H1 (cell line): ENCODE results near the gene PRSS48. TPM values are rescaled to one million over a fixed set of nuclear protein-coding genes. Genes with fewer than 3 reads are reported as not detected.

Source experiments
- CTCF ChIA-PET: fragments of 300-600 bp; sonication (Branson Sonifier 250); formaldehyde crosslinking; loops from one replicate; lab custom pipeline; 2021; ENCODE audit not compliant: partially characterized antibody; lab: Charles Lee
- POLR2A ChIA-PET: fragments of 300-600 bp; sonication (Branson Sonifier 250); formaldehyde crosslinking; loops from one replicate; lab custom pipeline; 2021; ENCODE audit warnings: inconsistent platforms; ENCODE audit not compliant: partially characterized antibody; lab: Charles Lee
- DNase-seq, 2 experiments: peaks; one replicate each; pipeline versions ENCODE4 v3.0.0 to v3.0.0-alpha.2; 2010 to 2022; ENCODE audit warnings: low spot score in 2 of 2, low read depth in 1 of 2, mixed read lengths in 1 of 2
- FAIRE-seq: peaks from 2 replicates; lab custom pipeline; 2011; peaks lifted over from hg19 to GRCh38; lab: Jason Lieb, UNC
- H2AFZ ChIP-seq: 2 replicates; pipeline ENCODE4 v1.8.1; 2012; ENCODE audit warnings: low read length, inconsistent platforms
- H2AK5ac ChIP-seq: 2 replicates; pipeline ENCODE4 v1.6.1; 2013; ENCODE audit warnings: low read depth, low read length
- H2BK120ac ChIP-seq: replicated peaks from 2 replicates; pipeline ENCODE3; 2013; ENCODE audit warnings: low read depth, low read length, inconsistent platforms
- H2BK12ac ChIP-seq: 2 replicates; pipeline ENCODE4 v1.6.1; 2013; ENCODE audit warnings: low read depth, low read length
- H2BK15ac ChIP-seq: 2 replicates; pipeline ENCODE4 v1.6.1; 2013; ENCODE audit warnings: low read length
- H2BK20ac ChIP-seq: 2 replicates; pipeline ENCODE4 v1.6.1; 2013; ENCODE audit warnings: low read length
- H2BK5ac ChIP-seq: 2 replicates; pipeline ENCODE4 v1.6.1; 2013; ENCODE audit warnings: low read depth, low read length
- H3K14ac ChIP-seq: 2 replicates; pipeline ENCODE4 v1.6.1; 2013; ENCODE audit warnings: inconsistent platforms; ENCODE audit not compliant: insufficient read length
- H3K18ac ChIP-seq: 2 replicates; pipeline ENCODE4 v1.6.1; 2013; ENCODE audit warnings: low read length; ENCODE audit errors: extremely low read depth
- H3K23ac ChIP-seq: 2 replicates; pipeline ENCODE4 v1.6.1; 2013; ENCODE audit warnings: inconsistent platforms; ENCODE audit not compliant: insufficient read length
- H3K23me2 ChIP-seq: 2 replicates; pipeline ENCODE4 v1.6.1; 2013; ENCODE audit warnings: low read depth, low read length
- H3K27ac ChIP-seq: 2 replicates; pipeline ENCODE4 v1.6.1; 2011; ENCODE audit warnings: low read depth, low read length, inconsistent platforms
- H3K27me3 ChIP-seq, 4 experiments: replicated peaks in 1 of 4; 1 replicate in 1 of 4; 2 replicates in 3 of 4; pipeline versions ENCODE4 v1.6.1 to v1.8.1; 2011 to 2013; ENCODE audit warnings: low read length in 3 of 4, mild to moderate bottlenecking in 3 of 4, inconsistent platforms in 2 of 4, mixed read lengths in 2 of 4, moderate library complexity in 1 of 4; ENCODE audit not compliant: control insufficient read depth in 3 of 4, insufficient read depth in 3 of 4; ENCODE audit errors: extremely low read depth in 1 of 4
- H3K36me3 ChIP-seq, 4 experiments: 2 replicates each; pipeline versions ENCODE4 v1.6.1 to v1.8.1; 2011 to 2013; ENCODE audit warnings: mild to moderate bottlenecking in 4 of 4, low read length in 3 of 4, moderate library complexity in 2 of 4, control low read depth in 1 of 4, inconsistent platforms in 1 of 4; ENCODE audit not compliant: insufficient read depth in 4 of 4, control insufficient read depth in 2 of 4
- H3K4ac ChIP-seq: replicated peaks from 2 replicates; pipeline ENCODE3; 2013; ENCODE audit warnings: low read length, low read depth, mixed read lengths, inconsistent platforms; ENCODE audit not compliant: insufficient read length
- H3K4me1 ChIP-seq, 4 experiments: replicated peaks in 1 of 4; 1 replicate in 1 of 4; 2 replicates in 3 of 4; pipeline versions ENCODE4 v1.6.1 to v1.8.1; 2011 to 2013; ENCODE audit warnings: low read length in 3 of 4, inconsistent platforms in 2 of 4, mixed read lengths in 1 of 4; ENCODE audit not compliant: insufficient read depth in 4 of 4, control insufficient read depth in 3 of 4
- H3K4me2 ChIP-seq, 2 experiments: 2 replicates each; pipeline versions ENCODE4 v1.6.1 to v1.8.1; 2011 to 2013; ENCODE audit warnings: low read depth in 2 of 2, low read length in 2 of 2, control low read depth in 1 of 2, inconsistent platforms in 1 of 2, mild to moderate bottlenecking in 1 of 2; ENCODE audit not compliant: insufficient read depth in 1 of 2
- H3K4me3 ChIP-seq, 4 experiments: fragments of 200-600, 300-600 bp in 1 of 4; sonication (generic), shearing (Covaris generic), sonication (Bioruptor Twin) in 1 of 4; 2 replicates each; pipeline versions ENCODE4 v1.5.1 to v1.8.1; 2011 to 2016; ENCODE audit warnings: low read length in 4 of 4, low read depth in 3 of 4, control low read depth in 2 of 4, inconsistent platforms in 2 of 4, mild to moderate bottlenecking in 2 of 4, mixed read lengths in 1 of 4, moderate library complexity in 1 of 4; ENCODE audit not compliant: insufficient read depth in 2 of 4; ENCODE audit errors: extremely low read depth in 1 of 4
- H3K56ac ChIP-seq: replicated peaks from 2 replicates; pipeline ENCODE3; 2013; ENCODE audit warnings: low read depth, mild to moderate bottlenecking, mixed read lengths, low read length, inconsistent platforms; ENCODE audit not compliant: insufficient read length
- H3K79me1 ChIP-seq: 2 replicates; pipeline ENCODE4 v1.6.1; 2013; ENCODE audit warnings: low read depth, low read length, control low read depth
- H3K79me2 ChIP-seq, 2 experiments: 2 replicates each; pipeline versions ENCODE4 v1.6.1 to v1.8.1; 2012 to 2013; ENCODE audit warnings: low read length in 2 of 2, mild to moderate bottlenecking in 2 of 2, inconsistent platforms in 1 of 2; ENCODE audit not compliant: insufficient read depth in 2 of 2, control insufficient read depth in 1 of 2
- H3K9ac ChIP-seq, 4 experiments: replicated peaks in 1 of 4; 1 replicate in 1 of 4; 2 replicates in 3 of 4; pipeline versions ENCODE4 v1.6.1 to v1.8.1; 2011 to 2013; ENCODE audit warnings: low read depth in 3 of 4, low read length in 3 of 4, control low read depth in 2 of 4, mild to moderate bottlenecking in 2 of 4, moderate library complexity in 2 of 4, inconsistent platforms in 1 of 4; ENCODE audit errors: extremely low read depth in 1 of 4
- H3K9me3 ChIP-seq, 2 experiments: 2 replicates each; pipeline versions ENCODE4 v1.6.1 to v1.8.1; 2012 to 2013; ENCODE audit warnings: mild to moderate bottlenecking in 2 of 2, moderate library complexity in 2 of 2, control low read depth in 1 of 2, inconsistent platforms in 1 of 2, low read depth in 1 of 2, low read length in 1 of 2, mixed read lengths in 1 of 2; ENCODE audit not compliant: insufficient read depth in 2 of 2
- H4K20me1 ChIP-seq, 2 experiments: replicated peaks in 1 of 2; 2 replicates each; pipeline versions ENCODE3 to v1.8.1; 2011 to 2013; ENCODE audit warnings: inconsistent platforms in 2 of 2, low read length in 2 of 2, mild to moderate bottlenecking in 1 of 2; ENCODE audit not compliant: insufficient read depth in 2 of 2, control insufficient read depth in 1 of 2
- H4K5ac ChIP-seq: 2 replicates; pipeline ENCODE4 v1.6.1; 2013; ENCODE audit warnings: low read length, low read depth, mixed read lengths, inconsistent platforms; ENCODE audit not compliant: insufficient read length
- H4K8ac ChIP-seq: 2 replicates; pipeline ENCODE4 v1.8.0; 2013; ENCODE audit warnings: mild to moderate bottlenecking, moderate library complexity, low read length, inconsistent platforms; ENCODE audit not compliant: insufficient read depth; ENCODE audit errors: extremely low read depth
- H4K91ac ChIP-seq: replicated peaks from 2 replicates; pipeline ENCODE3; 2013; ENCODE audit warnings: low read length, mixed read lengths, inconsistent platforms; ENCODE audit not compliant: insufficient read length
- CBX8 ChIP-seq: fragments of 300-800, 300-1000 bp; sonication (generic); IDR thresholded peaks from 2 replicates; pipeline ENCODE4 v1.7.1; 2016; ENCODE audit warnings: low read depth, low read length, borderline replicate concordance
- CHD2 ChIP-seq: IDR thresholded peaks from 2 replicates; pipeline ENCODE4 v1.6.1; 2012; ENCODE audit warnings: low read length, improper control_type of control experiment
- EGR1 ChIP-seq: IDR thresholded peaks from 2 replicates; pipeline ENCODE4 v1.6.1; 2011; ENCODE audit warnings: low read depth, low read length, borderline replicate concordance
- EZH2 ChIP-seq: fragments of 200-600 bp; sonication (generic); IDR thresholded peaks from 2 replicates; pipeline ENCODE4 v1.7.1; 2012; ENCODE audit warnings: low read depth, mild to moderate bottlenecking, moderate library complexity, low read length, inconsistent platforms; ENCODE audit not compliant: severe bottlenecking
- HDAC6 ChIP-seq: IDR thresholded peaks from one replicate; pipeline ENCODE4 v1.7.1; 2012; ENCODE audit warnings: low read depth, mild to moderate bottlenecking, inconsistent platforms, low read length, moderate library complexity
- KDM4A ChIP-seq: IDR thresholded peaks from one replicate; pipeline ENCODE4 v1.7.1; 2012; ENCODE audit warnings: low read depth, mild to moderate bottlenecking, moderate library complexity, low read length, inconsistent platforms; ENCODE audit not compliant: severe bottlenecking
- RFX5 ChIP-seq: IDR thresholded peaks from 2 replicates; pipeline ENCODE4 v1.6.1; 2011; ENCODE audit warnings: low read depth, low read length, improper control_type of control experiment, borderline replicate concordance
- SIX5 ChIP-seq: IDR thresholded peaks from 2 replicates; pipeline ENCODE4 v1.6.1; 2011; ENCODE audit warnings: mild to moderate bottlenecking, low read depth, low read length
- TEAD4 ChIP-seq: IDR thresholded peaks from 2 replicates; pipeline ENCODE4 v1.6.1; 2012; ENCODE audit warnings: low read depth, low read length, inconsistent platforms, mixed read lengths
- polyA plus RNA-seq, 7 experiments: library from polyadenylated mRNA; depleted of rRNA in 3 of 7; stranded (reverse) in 5 of 7; unstranded in 2 of 7; fragments of >200 nt in 5 of 7; fragments of 200-250 nt in 2 of 7; gene quantifications; 1 replicate in 5 of 7; 2 replicates in 1 of 7; 4 replicates in 1 of 7; pipeline versions ENCODE4 v1.2.1 to v1.2.3, GENCODE V29; 2011 to 2013; ENCODE audit warnings: missing spikeins in 2 of 7, mixed read lengths in 2 of 7
- total RNA-seq: library from RNA; stranded (reverse); fragmentation: NEBNext Ultra II Directional; extraction: Animal tissue kit (Norgen Biotek cat#: 25700); gene quantifications from 2 replicates; pipeline ENCODE4 v1.2.1, GENCODE V29; 2021

PRSS48 gene
- total and polyA plus RNA-seq, 2 of the 8 experiments (the other 6 are each of a cell fraction or from before 2014, with no cell fraction given) = not detected

- H2AK5ac ChIP-seq = no peak overlapping the region
- no peak overlapping the region for H2BK20ac ChIP-seq
- POLR2A ChIA-PET = interaction anchor here (1.0 to 4.4 kb wide), 5 partner anchors 9 to 87 kb away, joined by 3 to 30 read pairs (median 6); partner anchors contain the start of gene FHIP1A
- no peak overlapping the region for H3K27ac ChIP-seq
- TF ChIP-seq SIX5 (no peak), HDAC6 (no peak), EGR1 (no peak), RFX5 (no peak), EZH2 (no peak), CBX8 (no peak), KDM4A (no peak), CHD2 (no peak), TEAD4 (no peak)
- TF ChIP-seq, all 59 proteins: peak for 0
- no peaks in the 10 kb centered on the region for H3K9me3 ChIP-seq
- H3K18ac ChIP-seq = no peak overlapping the region
- CTCF ChIA-PET = interaction anchor here (0.9 to 2.2 kb wide), 2 partner anchors 22 to 46 kb away, joined by 5 to 7 read pairs; partner anchors contain the start of gene PRSS48
- peaks cover 2 to 8% (median 6%) of the 10 kb centered on the region in 4 experiments; a peak in 4 of 7 replicates for H3K4me1 ChIP-seq
- H2BK5ac ChIP-seq = no peak overlapping the region
- H4K8ac ChIP-seq = no peak overlapping the region
- H3K79me1 ChIP-seq = 0 out of 2 replicates have a peak, but pooled peaks cover 2% of the 10 kb centered on the region
- peaks cover 4% of the 10 kb centered on the region; the same call in 1 of the 2 replicates for H3K23me2 ChIP-seq
- H2BK120ac ChIP-seq = no peak overlapping the region
- H2AFZ ChIP-seq = no peak overlapping the region
- no peak overlapping the region for H3K14ac ChIP-seq
- H2BK15ac ChIP-seq = no peak overlapping the region
- H2BK12ac ChIP-seq = no peak overlapping the region
- H3K56ac ChIP-seq = no peak overlapping the region
- H3K4me3 ChIP-seq = peak overlapping the region in 1 of 4 experiments; percentile 80; a peak in 1 of 8 replicates
- no peak overlapping the region for H4K91ac ChIP-seq
- no peak overlapping the region for H3K4ac ChIP-seq
- H3K79me2 ChIP-seq = peaks cover 5 to 62% of the 10 kb centered on the region in 2 experiments; a peak in 3 of 4 replicates
- peak overlapping the region; percentile 67 to 93; a peak in 3 of 4 replicates for H3K4me2 ChIP-seq
- DNase-seq (no peak), FAIRE-seq (no peak)
- no peak overlapping the region for H4K5ac ChIP-seq
- H4K20me1 ChIP-seq = peaks cover 0 to 3% of the 10 kb centered on the region in 2 experiments
- no peak overlapping the region for H3K9ac ChIP-seq
- no peaks in the 10 kb centered on the region; a peak in 1 of 8 replicates for H3K36me3 ChIP-seq
- no peak overlapping the region for H3K23ac ChIP-seq
- no peaks in the 10 kb centered on the region for H3K27me3 ChIP-seq
Observed at GRCh38 chr4:151322570-151322969, 45.6 kb downstream of the PRSS48 start.
